Endothelial cell of umbilical vein (primary cell): ENCODE measurements around the gene EIF4E.

ENCODE experiments used
- CTCF ChIP-seq, 2 donors: IDR thresholded peaks; 1 replicate in 1 of 2; 2 replicates in 1 of 2; pipeline ENCODE4 v1.5.1; 2011; ENCODE audit warnings: low read length in 2 of 2, mild to moderate bottlenecking in 2 of 2, moderate library complexity in 2 of 2, control low read depth in 1 of 2, inconsistent platforms in 1 of 2, low read depth in 1 of 2; ENCODE audit not compliant: insufficient read depth in 1 of 2; ENCODE audit errors: extremely low read depth in 1 of 2
- EZH2 ChIP-seq: IDR thresholded peaks from 2 replicates; pipeline ENCODE4 v1.6.1; 2012; ENCODE audit warnings: borderline replicate concordance, low read depth, mild to moderate bottlenecking, moderate library complexity, low read length, inconsistent platforms; ENCODE audit not compliant: severe bottlenecking
- FOS ChIP-seq: IDR thresholded peaks from 2 replicates; pipeline ENCODE4 v1.6.1; 2011; ENCODE audit warnings: mild to moderate bottlenecking, low read length, moderate library complexity, borderline replicate concordance; ENCODE audit not compliant: insufficient read depth
- GATA2 ChIP-seq: IDR thresholded peaks from 2 replicates; pipeline ENCODE4 v1.7.0; 2011; ENCODE audit warnings: low read depth, mild to moderate bottlenecking, moderate library complexity, mixed read lengths, low read length; ENCODE audit not compliant: insufficient read length, insufficient read depth
- JUN ChIP-seq: IDR thresholded peaks from 2 replicates; pipeline ENCODE4 v1.6.1; 2011; ENCODE audit warnings: borderline replicate concordance, low read depth; ENCODE audit not compliant: insufficient read length, insufficient read depth
- MAX ChIP-seq: IDR thresholded peaks from 2 replicates; pipeline ENCODE4 v1.6.1; 2011; ENCODE audit not compliant: insufficient read depth, insufficient read length
- MYC ChIP-seq: IDR thresholded peaks from one replicate; pipeline ENCODE4 v1.6.1; 2011; ENCODE audit warnings: mild to moderate bottlenecking, low read depth, low read length
- POLR2A ChIP-seq: IDR thresholded peaks from 2 replicates; pipeline ENCODE4 v1.6.1; 2012; ENCODE audit warnings: low read depth, mild to moderate bottlenecking, control low read depth, low read length
- POLR2AphosphoS5 ChIP-seq: IDR thresholded peaks from 2 replicates; pipeline ENCODE4 v1.6.1; 2012; ENCODE audit warnings: low read depth, mild to moderate bottlenecking, control low read depth, low read length, moderate library complexity; ENCODE audit not compliant: insufficient read depth

- TF ChIP-seq MAX = no peak
- no peak for TF ChIP-seq EZH2
- TF ChIP-seq CTCF (IDR thresholded peaks at IDR 0.05; ENCODE audit: extremely low read depth in 1 of 2, insufficient read depth in 1 of 2, low read depth in 1 of 2, low read length in 2 of 2) = no peak
- no peak for TF ChIP-seq GATA2
- no peak for TF ChIP-seq POLR2A
- TF ChIP-seq POLR2AphosphoS5 = no peak
- TF ChIP-seq FOS = peak; percentile 55
- TF ChIP-seq MYC = no peak
- peak; percentile 71 for TF ChIP-seq JUN
Observed at GRCh38 chr4:98908182-98908581, 20.8 kb downstream of the EIF4E start.
